ENCODE results near the gene BABAM2. TPM values are rescaled to one million over a fixed set of nuclear protein-coding genes. Genes with fewer than 3 reads are reported as not detected.

Gene BABAM2
- total RNA-seq, 1 experiment from 2014 or later, result 16.3 TPM

GRCh38 chr2:28387082-28387960 is 496.8 kb downstream of the BABAM2 start:
- ATAC-seq, result peak; percentile 6; the same call in 1 of the 2 replicates
- no TSS peak for BruUV-seq (replicated peaks)
- Histone ChIP-seq H3K79me2 (ENCODE audit: low read length) (0 out of 2 replicates have a peak, but pooled peaks cover 3% of the 10 kb centered on the region), H3K4me1 (ENCODE audit: insufficient read depth, low read length) (peaks cover 35% of the 10 kb centered on the region), H3K9me3 (ENCODE audit: low read length) (no peaks in the 10 kb centered on the region), H3K27me3 (ENCODE audit: low read length) (no peaks in the 10 kb centered on the region), H3K4me3 (ENCODE audit: low read length) (no peak overlapping the region), H3K36me3 (ENCODE audit: low read depth, low read length) (no peaks in the 10 kb centered on the region), H4K20me1 (ENCODE audit: low read length) (no peaks in the 10 kb centered on the region), H3K27ac (ENCODE audit: low read length) (peak overlapping the region; percentile 79), H3F3A (ENCODE audit: low read length, unreplicated experiment) (no peaks in the 10 kb centered on the region), H3K9me2 (replicated peaks; ENCODE audit: low read length) (no peaks in the 10 kb centered on the region), H3K4me2 (ENCODE audit: low read length) (peak overlapping the region; percentile 64), H2AFZ (ENCODE audit: low read length) (no peak overlapping the region), H3K9ac (ENCODE audit: low read length) (no peak overlapping the region)
- intact Hi-C loops (cut with micrococcal nuclease), result no loop called here
- no peak for TF ChIP-seq EZH2 (IDR thresholded peaks at IDR 0.05; ENCODE audit: low read length, unreplicated experiment)
- no peak for TF ChIP-seq EZH2phosphoT487 (IDR thresholded peaks at IDR 0.05; ENCODE audit: borderline replicate concordance, low read length)
- TF ChIP-seq CTCF (conservative IDR thresholded peaks at IDR 0.05; ENCODE audit: low read depth, low read length), result no peak
- ChIA-PET CTCF (interaction anchor here (0.6 kb wide), 1 partner anchor 138 kb away, joined by 5 read pairs; no protein-coding TSS in a partner anchor), POLR2A (ENCODE audit: unreplicated experiment) (no interaction called here)
- DNase-seq, result peak; percentile 86

Small RNAs within 50 kb of the gene (microRNA-seq; reads per million reads assigned to microRNA genes)
- not detected for gene MIR4263 (ENCODE audit: unreplicated experiment)

Other genes starting within 250 kb of the BABAM2 start
- 23.4 and 27.2 TPM in 2 replicates for gene SUPT7L, start 227.1 kb upstream of the BABAM2 start, total RNA-seq (2014; rRNA removed)
- gene SLC4A1AP, start 226.8 kb upstream of the BABAM2 start, total RNA-seq (2014; rRNA removed), result 29.1 and 30.3 TPM in 2 replicates
- 95.7 and 110 TPM in 2 replicates for gene MRPL33, start 119.0 kb upstream of the BABAM2 start, total RNA-seq (2014; rRNA removed)
- gene RBKS, start 342 bp upstream of the BABAM2 start, total RNA-seq (2014; rRNA removed), result 1.8 and 2.6 TPM in 2 replicates

Data from PC-3 (cell line).